Measurements from ENCODE around the gene HOXA11. TPM values are rescaled to one million over a fixed set of nuclear protein-coding genes. Genes with fewer than 3 reads are reported as not detected.
A peak's percentile ranks its signal among the peaks of the same experiment; 100 is the strongest.

The HOXA11 gene
- total and polyA plus RNA-seq, 4 donors: not detected

DNA sequence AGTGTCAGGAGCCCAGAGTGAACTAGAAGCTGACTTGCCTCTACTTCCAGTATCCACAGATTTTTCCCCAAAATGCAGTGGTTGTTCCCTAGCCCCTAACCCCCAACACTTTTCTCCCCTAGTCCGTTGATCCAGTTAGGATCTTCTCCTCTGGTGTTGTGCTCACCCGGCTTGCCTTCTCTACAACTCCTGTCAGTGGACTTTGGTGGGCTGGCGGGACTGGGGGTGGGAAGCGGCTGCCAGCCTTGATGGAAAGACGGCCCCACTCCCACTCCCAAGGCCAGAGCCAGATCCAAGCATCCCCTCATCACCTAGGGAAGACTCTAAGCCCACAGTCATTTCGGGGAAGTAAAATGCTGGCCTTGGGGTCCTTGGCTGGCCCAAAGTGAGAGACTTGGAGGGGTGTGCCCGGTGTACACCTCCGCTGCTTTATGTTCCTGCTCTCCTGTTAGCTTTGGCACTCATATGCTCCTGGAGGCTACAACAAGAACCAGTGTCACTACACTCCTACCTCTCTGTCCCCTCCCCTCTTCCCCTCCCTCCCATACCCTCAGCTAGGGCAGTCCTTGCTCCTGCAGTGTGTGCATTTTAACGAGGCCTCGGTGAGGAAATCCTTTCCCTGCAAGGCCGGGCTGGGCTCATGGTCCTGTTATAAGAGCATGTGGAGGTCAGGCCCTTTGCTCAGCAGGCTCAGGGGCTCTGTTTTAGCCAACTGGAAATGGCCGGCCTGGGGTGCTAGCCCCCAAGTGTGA is 10.0 kb downstream of the HOXA11 start:
- no peak overlapping the region for H3K4me3 ChIP-seq (ENCODE audit: low read depth in 1 of 3, low read length in 3 of 3)
- DNase-seq (ENCODE audit: low spot score): no peak
- peaks cover 17 to 67% (median 27%) of the 10 kb centered on the region in 4 donors for H3K27me3 ChIP-seq (ENCODE audit: control insufficient read depth in 4 of 4, insufficient read depth in 4 of 4, low read length in 3 of 4)
- H3K9ac ChIP-seq (ENCODE audit: low read depth in 1 of 2, low read length in 2 of 2): no peak overlapping the region
- no peaks in the 10 kb centered on the region for H3K36me3 ChIP-seq (ENCODE audit: control insufficient read depth in 4 of 4, insufficient read depth in 3 of 4, low read depth in 1 of 4, low read length in 3 of 4)
- H3K4me1 ChIP-seq (ENCODE audit: control insufficient read depth in 4 of 4, insufficient read depth in 4 of 4, low read length in 3 of 4): peaks cover 9 to 19% (median 19%) of the 10 kb centered on the region in 4 donors
- H3K27ac ChIP-seq (ENCODE audit: low read depth in 1 of 2, low read length in 2 of 2): no peak overlapping the region
- 30% methylated on average over 12 of the region's 12 CpGs for WGBS
- peaks cover 0 to 2% (median 0%) of the 10 kb centered on the region in 4 donors for H3K9me3 ChIP-seq (ENCODE audit: control insufficient read depth in 4 of 4, low read length in 3 of 4)
- TF ChIP-seq, protein P1, sequence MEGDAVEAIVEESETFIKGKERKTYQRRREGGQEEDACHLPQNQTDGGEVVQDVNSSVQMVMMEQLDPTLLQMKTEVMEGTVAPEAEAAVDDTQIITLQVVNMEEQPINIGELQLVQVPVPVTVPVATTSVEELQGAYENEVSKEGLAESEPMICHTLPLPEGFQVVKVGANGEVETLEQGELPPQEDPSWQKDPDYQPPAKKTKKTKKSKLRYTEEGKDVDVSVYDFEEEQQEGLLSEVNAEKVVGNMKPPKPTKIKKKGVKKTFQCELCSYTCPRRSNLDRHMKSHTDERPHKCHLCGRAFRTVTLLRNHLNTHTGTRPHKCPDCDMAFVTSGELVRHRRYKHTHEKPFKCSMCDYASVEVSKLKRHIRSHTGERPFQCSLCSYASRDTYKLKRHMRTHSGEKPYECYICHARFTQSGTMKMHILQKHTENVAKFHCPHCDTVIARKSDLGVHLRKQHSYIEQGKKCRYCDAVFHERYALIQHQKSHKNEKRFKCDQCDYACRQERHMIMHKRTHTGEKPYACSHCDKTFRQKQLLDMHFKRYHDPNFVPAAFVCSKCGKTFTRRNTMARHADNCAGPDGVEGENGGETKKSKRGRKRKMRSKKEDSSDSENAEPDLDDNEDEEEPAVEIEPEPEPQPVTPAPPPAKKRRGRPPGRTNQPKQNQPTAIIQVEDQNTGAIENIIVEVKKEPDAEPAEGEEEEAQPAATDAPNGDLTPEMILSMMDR (IDR thresholded peaks at IDR 0.05; ENCODE audit: low read depth, low read length, missing input control): no peak
- TF ChIP-seq NR2F2 (IDR thresholded peaks at IDR 0.05) (no peak), GABPA (IDR thresholded peaks at IDR 0.05 in 1 of 2, conservative IDR thresholded peaks at IDR 0.05 in 1 of 2) (no peak), RXRA (IDR thresholded peaks at IDR 0.05) (no peak)
- TF ChIP-seq, protein P2, sequence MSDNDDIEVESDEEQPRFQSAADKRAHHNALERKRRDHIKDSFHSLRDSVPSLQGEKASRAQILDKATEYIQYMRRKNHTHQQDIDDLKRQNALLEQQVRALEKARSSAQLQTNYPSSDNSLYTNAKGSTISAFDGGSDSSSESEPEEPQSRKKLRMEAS (IDR thresholded peaks at IDR 0.05): no peak

DNA sequence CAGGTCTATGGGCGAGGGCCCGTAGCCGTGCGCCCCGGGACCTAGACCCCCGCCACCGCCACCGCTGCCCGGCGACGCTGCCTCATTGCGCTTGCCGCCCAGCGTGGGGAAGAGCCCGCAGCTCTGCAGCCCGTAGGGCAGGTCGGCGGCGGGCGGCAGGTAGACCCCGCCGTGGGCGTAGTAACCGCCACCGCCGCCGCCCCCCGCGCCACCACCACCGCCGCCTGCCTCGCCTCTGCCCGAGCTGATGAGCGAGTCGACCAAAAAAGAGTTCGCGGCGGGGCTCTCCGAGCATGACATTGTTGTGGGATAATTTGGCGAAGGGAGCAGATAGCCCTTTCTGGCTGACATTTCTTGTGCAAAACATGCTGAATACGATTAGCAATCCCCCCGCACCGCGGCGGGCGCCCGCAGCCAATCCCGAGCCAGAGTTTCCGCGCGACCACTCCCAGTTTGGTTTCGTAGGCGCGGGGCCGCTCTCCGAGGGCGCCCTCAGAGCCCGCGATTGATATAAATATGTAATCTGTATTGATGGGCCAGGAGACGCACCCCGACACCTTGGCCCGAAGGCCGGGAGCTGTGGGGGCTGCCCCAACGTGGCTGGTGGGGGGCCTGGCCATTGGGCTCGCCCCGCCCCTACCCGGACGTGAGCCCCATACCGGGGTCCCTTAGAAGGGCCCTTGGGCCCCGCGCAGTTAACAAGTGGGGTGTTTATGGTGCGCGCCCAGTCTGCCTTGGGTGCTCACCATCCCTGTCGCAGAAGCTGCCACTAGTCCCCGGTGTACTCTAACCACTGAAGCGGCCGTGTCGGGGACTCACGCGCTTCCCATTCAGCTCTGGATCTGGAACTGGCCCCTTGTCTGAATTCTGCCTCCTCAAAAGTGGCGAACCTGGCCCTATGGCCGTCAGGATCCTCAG is 10.8 kb downstream of the HOXA11 start, which contains the start of gene HOXA10:
HOXA10 (minus strand) TSS at position 365 of the 918 bp plus-strand sequence; CDS start at position 351, 14 bp downstream.
- peaks cover 17 to 64% (median 26%) of the 10 kb centered on the region in 4 donors for H3K27me3 ChIP-seq (ENCODE audit: control insufficient read depth in 4 of 4, insufficient read depth in 4 of 4, low read length in 3 of 4)
- H3K36me3 ChIP-seq (ENCODE audit: control insufficient read depth in 4 of 4, insufficient read depth in 3 of 4, low read depth in 1 of 4, low read length in 3 of 4): no peaks in the 10 kb centered on the region
- H3K9ac ChIP-seq (ENCODE audit: low read depth in 1 of 2, low read length in 2 of 2): no peak within 1 kb of the TSS
- DNase-seq (ENCODE audit: low spot score): no peak
- peaks cover 9 to 15% (median 12%) of the 10 kb centered on the region in 4 donors for H3K4me1 ChIP-seq (ENCODE audit: control insufficient read depth in 4 of 4, insufficient read depth in 4 of 4, low read length in 3 of 4)
- TF ChIP-seq NR2F2 (IDR thresholded peaks at IDR 0.05) (no peak), YY1 (IDR thresholded peaks at IDR 0.05) (no peak), FOXA1 (IDR thresholded peaks at IDR 0.05) (no peak), JUND (IDR thresholded peaks at IDR 0.05) (no peak), RAD21 (IDR thresholded peaks at IDR 0.05) (no peak), HNF4A (conservative IDR thresholded peaks at IDR 0.05) (no peak), HNF4G (IDR thresholded peaks at IDR 0.05) (no peak), GABPA (IDR thresholded peaks at IDR 0.05 in 1 of 2, conservative IDR thresholded peaks at IDR 0.05 in 1 of 2) (no peak), FOXA2 (IDR thresholded peaks at IDR 0.05) (no peak)
- TF ChIP-seq, protein P2 (IDR thresholded peaks at IDR 0.05): no peak
- TF ChIP-seq, protein P1 (IDR thresholded peaks at IDR 0.05; ENCODE audit: low read depth, low read length, missing input control): no peak
- TF ChIP-seq, protein P3, sequence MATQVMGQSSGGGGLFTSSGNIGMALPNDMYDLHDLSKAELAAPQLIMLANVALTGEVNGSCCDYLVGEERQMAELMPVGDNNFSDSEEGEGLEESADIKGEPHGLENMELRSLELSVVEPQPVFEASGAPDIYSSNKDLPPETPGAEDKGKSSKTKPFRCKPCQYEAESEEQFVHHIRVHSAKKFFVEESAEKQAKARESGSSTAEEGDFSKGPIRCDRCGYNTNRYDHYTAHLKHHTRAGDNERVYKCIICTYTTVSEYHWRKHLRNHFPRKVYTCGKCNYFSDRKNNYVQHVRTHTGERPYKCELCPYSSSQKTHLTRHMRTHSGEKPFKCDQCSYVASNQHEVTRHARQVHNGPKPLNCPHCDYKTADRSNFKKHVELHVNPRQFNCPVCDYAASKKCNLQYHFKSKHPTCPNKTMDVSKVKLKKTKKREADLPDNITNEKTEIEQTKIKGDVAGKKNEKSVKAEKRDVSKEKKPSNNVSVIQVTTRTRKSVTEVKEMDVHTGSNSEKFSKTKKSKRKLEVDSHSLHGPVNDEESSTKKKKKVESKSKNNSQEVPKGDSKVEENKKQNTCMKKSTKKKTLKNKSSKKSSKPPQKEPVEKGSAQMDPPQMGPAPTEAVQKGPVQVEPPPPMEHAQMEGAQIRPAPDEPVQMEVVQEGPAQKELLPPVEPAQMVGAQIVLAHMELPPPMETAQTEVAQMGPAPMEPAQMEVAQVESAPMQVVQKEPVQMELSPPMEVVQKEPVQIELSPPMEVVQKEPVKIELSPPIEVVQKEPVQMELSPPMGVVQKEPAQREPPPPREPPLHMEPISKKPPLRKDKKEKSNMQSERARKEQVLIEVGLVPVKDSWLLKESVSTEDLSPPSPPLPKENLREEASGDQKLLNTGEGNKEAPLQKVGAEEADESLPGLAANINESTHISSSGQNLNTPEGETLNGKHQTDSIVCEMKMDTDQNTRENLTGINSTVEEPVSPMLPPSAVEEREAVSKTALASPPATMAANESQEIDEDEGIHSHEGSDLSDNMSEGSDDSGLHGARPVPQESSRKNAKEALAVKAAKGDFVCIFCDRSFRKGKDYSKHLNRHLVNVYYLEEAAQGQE (IDR thresholded peaks at IDR 0.05): no peak
- TF ChIP-seq, protein P4, sequence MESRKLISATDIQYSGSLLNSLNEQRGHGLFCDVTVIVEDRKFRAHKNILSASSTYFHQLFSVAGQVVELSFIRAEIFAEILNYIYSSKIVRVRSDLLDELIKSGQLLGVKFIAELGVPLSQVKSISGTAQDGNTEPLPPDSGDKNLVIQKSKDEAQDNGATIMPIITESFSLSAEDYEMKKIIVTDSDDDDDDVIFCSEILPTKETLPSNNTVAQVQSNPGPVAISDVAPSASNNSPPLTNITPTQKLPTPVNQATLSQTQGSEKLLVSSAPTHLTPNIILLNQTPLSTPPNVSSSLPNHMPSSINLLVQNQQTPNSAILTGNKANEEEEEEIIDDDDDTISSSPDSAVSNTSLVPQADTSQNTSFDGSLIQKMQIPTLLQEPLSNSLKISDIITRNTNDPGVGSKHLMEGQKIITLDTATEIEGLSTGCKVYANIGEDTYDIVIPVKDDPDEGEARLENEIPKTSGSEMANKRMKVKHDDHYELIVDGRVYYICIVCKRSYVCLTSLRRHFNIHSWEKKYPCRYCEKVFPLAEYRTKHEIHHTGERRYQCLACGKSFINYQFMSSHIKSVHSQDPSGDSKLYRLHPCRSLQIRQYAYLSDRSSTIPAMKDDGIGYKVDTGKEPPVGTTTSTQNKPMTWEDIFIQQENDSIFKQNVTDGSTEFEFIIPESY (IDR thresholded peaks at IDR 0.05): no peak
- H3K27ac ChIP-seq (ENCODE audit: low read depth in 1 of 2, low read length in 2 of 2): no peak within 1 kb of the TSS
- peak within 1 kb of the TSS in 1 of 3 donors; percentile 55 for H3K4me3 ChIP-seq (ENCODE audit: low read depth in 1 of 3, low read length in 3 of 3)
- H3K9me3 ChIP-seq (ENCODE audit: control insufficient read depth in 4 of 4, low read length in 3 of 4): peaks cover 0 to 2% (median 0%) of the 10 kb centered on the region in 4 donors
- WGBS: 9% methylated on average over 82 of the region's 82 CpGs
